ENCODE results near the gene MMP24.

- no peak for TF ChIP-seq CTCF (IDR thresholded peaks at IDR 0.05; ENCODE audit: insufficient read depth, low read depth, low read length)
- no peak for TF ChIP-seq EZH2 (IDR thresholded peaks at IDR 0.05; ENCODE audit: insufficient read depth, low read length)
Observed at GRCh38 chr20:35295058-35295457, 68.6 kb downstream of the MMP24 start.
